Dedifferentiated amniotic fluid mesenchymal stem cell (primary cell): ENCODE measurements around the gene FNDC10.
"Not testable (repeated sequence)": the region's sequence is repeated elsewhere in the genome, so short reads cannot be mapped to it uniquely, and the experiment has no call there.

Experiments
- DNase-seq: peaks from one replicate; pipeline ENCODE4 v3.0.0-alpha.2; 2016; ENCODE audit errors: extremely low spot score

Gene FNDC10

DNA sequence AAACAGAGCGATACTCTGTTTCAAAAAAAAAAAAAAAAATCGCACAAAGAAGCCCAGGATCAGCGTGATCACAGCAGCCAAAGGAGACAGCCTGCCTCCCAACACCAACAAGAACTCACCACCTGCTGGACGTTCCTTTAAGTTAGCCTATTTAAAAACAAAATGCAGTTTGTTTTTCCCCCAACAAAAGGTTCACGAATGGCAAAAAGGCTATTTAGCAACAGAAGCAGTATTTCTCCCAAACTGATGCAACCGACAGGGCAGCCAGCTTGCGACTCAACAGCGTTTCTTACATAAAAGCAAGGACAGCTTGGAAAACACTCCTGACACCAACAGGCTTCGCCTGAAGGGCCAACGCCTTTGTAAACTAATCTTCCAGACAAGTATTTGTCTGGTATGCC lies 32.0 kb downstream of the FNDC10 start:
- DNase-seq = no peak

- DNase-seq = no peak
Measured at GRCh38 chr1:1567152-1567875, 32.6 kb downstream of the FNDC10 start.

DNA sequence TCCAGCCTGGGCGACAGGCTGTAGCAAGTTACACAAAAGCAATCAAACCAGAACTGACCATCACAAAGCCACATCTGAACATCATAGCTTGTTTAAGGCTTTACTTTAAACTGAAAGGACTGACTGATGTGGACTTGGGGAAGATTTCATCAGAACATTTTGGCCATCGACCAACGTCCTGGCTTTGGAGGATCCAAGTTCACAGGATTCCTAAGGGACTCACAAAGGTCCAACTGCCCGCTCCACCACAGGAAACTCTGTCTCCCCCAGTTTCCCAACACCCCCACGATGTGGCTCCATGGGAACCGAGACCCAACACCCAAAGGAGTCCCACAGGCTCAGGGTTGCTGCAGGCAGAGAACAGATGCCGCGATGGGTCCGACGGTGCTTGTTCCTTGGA lies 34.6 kb downstream of the FNDC10 start:
- DNase-seq = no peak

GRCh38 chr1:1564268-1564667 lies 35.7 kb downstream of the FNDC10 start:
- DNase-seq = no peak

GRCh38 chr1:1563688-1564087 lies 36.2 kb downstream of the FNDC10 start:
- no peak for DNase-seq

GRCh38 chr1:1562556-1563195 lies 37.3 kb downstream of the FNDC10 start:
- no peak for DNase-seq

GRCh38 chr1:1561801-1562470 lies 38.0 kb downstream of the FNDC10 start:
- DNase-seq = no peak

GRCh38 chr1:1560178-1560577 lies 39.8 kb downstream of the FNDC10 start:
- no peak for DNase-seq

GRCh38 chr1:1559066-1559465 lies 40.9 kb downstream of the FNDC10 start:
- no peak for DNase-seq

DNA sequence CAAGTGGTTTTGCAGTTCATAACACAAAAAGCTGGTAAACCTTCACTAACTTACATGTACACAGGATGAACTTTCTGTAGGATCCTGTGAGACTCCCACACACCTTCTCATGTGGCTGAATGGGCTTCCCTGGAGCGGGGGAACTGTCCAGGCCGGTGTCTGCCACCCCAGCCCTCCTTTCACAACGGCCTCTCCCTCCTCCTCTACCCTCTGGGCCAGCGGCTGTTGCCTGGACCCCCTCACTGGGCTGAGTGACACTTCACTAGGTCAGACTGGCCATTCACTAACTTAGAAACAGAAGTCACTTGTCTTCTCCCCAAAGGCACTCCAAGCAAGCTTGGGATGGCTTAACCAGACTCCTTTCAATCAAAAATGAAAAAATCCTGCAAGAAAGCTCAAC lies 41.3 kb downstream of the FNDC10 start:
- DNase-seq = no peak

- DNase-seq = not testable (repeated sequence)
Measured at GRCh38 chr1:1557688-1558087, 42.2 kb downstream of the FNDC10 start.

GRCh38 chr1:1556961-1557360 lies 43.0 kb downstream of the FNDC10 start:
- DNase-seq = not testable (repeated sequence)

DNA sequence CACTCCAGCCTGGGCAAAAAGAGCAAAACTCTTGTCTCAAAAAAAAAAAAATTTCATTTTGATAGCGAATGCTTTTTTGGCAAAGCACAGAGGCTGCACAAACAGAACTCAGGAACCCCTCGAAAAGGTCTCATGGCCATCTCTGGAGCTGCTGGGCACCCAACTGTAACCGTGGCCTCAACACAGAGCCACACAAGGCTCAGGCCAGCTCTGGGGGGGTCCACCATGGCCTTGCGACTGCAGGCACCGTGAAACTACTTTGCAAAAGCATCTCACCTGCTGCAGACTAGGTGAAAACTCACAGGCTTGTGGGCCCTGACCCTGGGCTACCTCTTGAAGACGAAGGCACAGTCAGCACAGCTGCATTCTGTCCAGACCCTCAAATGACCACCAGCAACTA lies 43.4 kb downstream of the FNDC10 start:
- no peak for DNase-seq

DNA sequence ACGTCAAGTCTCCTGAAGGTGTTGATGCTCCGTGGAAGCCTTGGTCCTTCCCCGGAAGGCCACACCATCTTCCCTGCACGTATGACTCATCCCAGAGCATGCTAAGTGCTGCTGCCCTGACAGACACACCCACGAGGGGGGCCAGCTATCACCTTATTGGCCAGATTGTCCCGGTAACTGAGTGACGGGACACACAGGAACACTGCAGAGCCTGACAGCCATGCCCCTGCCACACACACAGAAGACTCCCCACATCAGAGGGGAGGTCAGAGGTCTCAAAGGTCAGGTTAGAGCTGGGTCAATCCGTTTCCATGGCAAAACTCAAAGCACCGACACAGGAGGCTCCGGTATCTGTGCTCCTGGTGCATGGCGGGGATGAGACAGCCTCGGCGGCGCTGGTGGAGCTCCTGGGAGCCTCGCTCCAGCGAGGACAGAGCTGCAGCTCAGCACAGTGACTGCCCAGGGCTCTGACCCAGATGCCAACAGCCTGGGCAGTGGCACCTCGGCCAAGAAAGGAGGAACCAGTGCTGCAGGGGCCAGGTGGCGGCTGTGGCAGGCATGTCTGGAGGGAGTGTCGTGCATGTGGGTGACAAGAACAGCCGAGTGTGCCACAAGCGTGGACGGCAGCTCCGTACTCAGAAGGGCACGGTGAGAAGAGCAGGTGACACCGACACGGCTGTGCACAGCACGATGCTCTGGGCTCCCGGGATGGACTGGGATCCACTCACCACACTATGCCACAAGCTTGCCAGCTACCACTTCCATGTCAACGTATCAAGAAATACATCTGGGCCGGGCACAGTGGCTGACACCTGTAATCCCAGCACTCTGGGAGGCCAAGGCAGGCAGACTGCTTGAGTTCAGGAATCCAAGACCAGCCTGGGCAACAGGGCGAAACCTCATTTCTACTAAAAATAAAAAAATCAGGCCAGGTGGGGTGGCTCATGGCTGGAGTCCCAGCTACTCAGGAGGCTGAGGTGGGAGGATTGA lies 44.7 kb downstream of the FNDC10 start:
- DNase-seq = no peak

DNA sequence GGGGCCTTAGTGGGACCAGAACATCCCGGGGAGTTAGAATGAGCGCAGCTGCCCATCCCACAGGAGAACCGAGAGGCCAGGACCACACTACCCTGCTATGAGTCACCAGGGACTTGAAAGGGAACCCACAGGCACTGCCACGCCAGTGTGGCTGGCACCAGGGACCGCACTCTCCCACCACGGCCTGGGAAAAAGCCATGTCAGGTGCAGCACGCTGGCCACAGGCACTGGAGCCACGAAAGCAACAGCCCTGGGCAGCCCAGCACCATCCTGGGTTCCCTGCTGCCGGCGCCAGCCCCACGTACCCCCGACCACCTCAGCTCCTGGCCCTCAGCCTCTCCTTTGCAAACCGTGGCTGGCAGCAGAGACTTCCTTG lies 45.4 kb downstream of the FNDC10 start:
- no peak for DNase-seq

GRCh38 chr1:1553821-1554494 lies 46.0 kb downstream of the FNDC10 start:
- DNase-seq = no peak

DNA sequence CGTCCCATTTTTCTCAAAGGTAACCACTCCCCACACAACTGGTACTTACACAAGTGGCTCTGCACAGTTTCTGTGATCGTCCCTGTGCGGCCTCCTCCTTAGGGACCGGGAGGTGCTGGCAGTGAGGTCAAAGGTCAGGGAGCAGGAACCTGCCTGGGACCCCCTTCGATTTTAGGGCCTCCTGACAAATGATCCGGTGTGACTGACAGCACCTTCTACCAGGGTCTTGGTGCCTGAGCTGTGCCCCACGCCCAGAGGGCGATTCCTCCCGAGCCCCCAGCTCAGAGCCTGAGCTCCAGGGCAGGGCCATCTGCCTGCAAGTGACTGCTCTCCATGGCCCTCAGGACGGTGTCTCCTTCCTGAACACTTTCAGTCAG lies 47.7 kb downstream of the FNDC10 start:
- no peak for DNase-seq

- DNase-seq = no peak
Measured at GRCh38 chr1:1551524-1552262, 48.2 kb downstream of the FNDC10 start.

DNA sequence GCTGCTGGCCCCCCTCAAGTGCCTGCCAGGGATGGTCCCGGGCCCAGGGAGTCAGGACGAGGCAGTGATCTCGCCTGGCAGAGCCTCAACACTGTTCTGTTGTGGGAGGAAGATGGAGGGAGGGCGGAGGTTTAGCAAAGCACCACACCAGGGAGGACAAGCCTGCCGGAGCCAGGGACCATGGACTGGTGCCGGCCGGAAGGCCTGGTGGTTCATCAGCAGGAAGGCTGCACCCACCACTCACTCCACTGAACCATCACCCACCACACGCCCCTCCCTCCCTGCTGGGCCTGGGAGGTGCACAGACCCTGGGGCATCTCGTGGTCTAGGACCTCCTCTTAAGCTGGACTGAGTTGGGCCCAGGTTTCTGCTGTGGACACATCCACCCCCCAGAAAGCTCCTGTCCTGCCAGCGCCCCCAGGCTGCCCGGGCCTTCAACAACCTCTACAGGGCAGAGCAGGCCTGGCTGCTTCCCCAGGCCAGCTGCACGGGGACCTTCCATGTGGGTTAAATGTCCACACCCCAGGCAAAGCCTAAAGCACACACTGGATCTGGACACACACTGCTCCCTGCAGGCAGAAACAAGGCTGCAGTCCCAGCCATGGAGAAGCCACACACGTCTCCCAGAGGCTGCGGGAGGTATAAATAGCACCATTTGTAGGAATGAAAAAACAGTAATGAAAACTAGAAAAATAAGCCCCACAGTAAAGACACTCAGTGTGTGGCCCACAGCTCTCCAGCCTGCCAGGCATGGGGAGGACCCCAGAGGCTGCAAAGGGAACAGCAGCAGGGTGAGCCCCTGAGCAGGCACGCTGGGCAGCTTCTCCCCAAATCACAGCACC lies 49.1 kb downstream of the FNDC10 start:
- no peak for DNase-seq

- DNase-seq = no peak
Measured at GRCh38 chr1:1550087-1550486, 49.8 kb downstream of the FNDC10 start.
